ENCODE measurements around the gene SPRED2.

Gene SPRED2

GRCh38 chr2:65452150-65452895 is 19.9 kb upstream of the SPRED2 start:
- H3K4me3 ChIP-seq (ENCODE audit: low read depth, low read length): no peak overlapping the region
- DNase-seq (ENCODE audit: low read depth): no peak
- TF ChIP-seq MAX (IDR thresholded peaks at IDR 0.05; ENCODE audit: low read depth, low read length) (no peak), POLR2A (IDR thresholded peaks at IDR 0.05; ENCODE audit: extremely low read depth, insufficient read length) (no peak), CTCF (IDR thresholded peaks at IDR 0.05; ENCODE audit: low read depth, low read length) (no peak), MYC (IDR thresholded peaks at IDR 0.05; ENCODE audit: low read depth, low read length) (no peak)

- TF ChIP-seq MAX (IDR thresholded peaks at IDR 0.05; ENCODE audit: low read depth, low read length) (0 out of 2 replicates have a peak, but pooled peaks have one; percentile 35), MYC (IDR thresholded peaks at IDR 0.05; ENCODE audit: low read depth, low read length) (no peak)
- peak; percentile 22 for DNase-seq (ENCODE audit: low read depth)
- H3K4me3 ChIP-seq (ENCODE audit: low read depth, low read length): no peak overlapping the region
Observed at GRCh38 chr2:65450810-65451209, 18.4 kb upstream of the SPRED2 start.

GRCh38 chr2:65450393-65450792 is 18.0 kb upstream of the SPRED2 start:
- TF ChIP-seq MYC (IDR thresholded peaks at IDR 0.05; ENCODE audit: low read depth, low read length) (no peak), POLR2A (IDR thresholded peaks at IDR 0.05; ENCODE audit: extremely low read depth, insufficient read length) (no peak), CTCF (IDR thresholded peaks at IDR 0.05; ENCODE audit: low read depth, low read length) (no peak), MAX (IDR thresholded peaks at IDR 0.05; ENCODE audit: low read depth, low read length) (no peak)
- DNase-seq (ENCODE audit: low read depth): peak; percentile 57
- no peak overlapping the region for H3K4me3 ChIP-seq (ENCODE audit: low read depth, low read length)

GRCh38 chr2:65443509-65444186 is 11.2 kb upstream of the SPRED2 start:
- TF ChIP-seq POLR2A (IDR thresholded peaks at IDR 0.05; ENCODE audit: extremely low read depth, insufficient read length) (no peak), MYC (IDR thresholded peaks at IDR 0.05; ENCODE audit: low read depth, low read length) (no peak), MAX (IDR thresholded peaks at IDR 0.05; ENCODE audit: low read depth, low read length) (no peak), CTCF (IDR thresholded peaks at IDR 0.05; ENCODE audit: low read depth, low read length) (no peak)
- no peak for DNase-seq (ENCODE audit: low read depth)
- no peak overlapping the region for H3K4me3 ChIP-seq (ENCODE audit: low read depth, low read length)

- TF ChIP-seq MYC (IDR thresholded peaks at IDR 0.05; ENCODE audit: low read depth, low read length): no peak
- no peak overlapping the region for H3K4me3 ChIP-seq (ENCODE audit: low read depth, low read length)
- DNase-seq (ENCODE audit: low read depth): no peak
Observed at GRCh38 chr2:65442420-65443020, 10.1 kb upstream of the SPRED2 start.

- TF ChIP-seq CTCF (IDR thresholded peaks at IDR 0.05; ENCODE audit: low read depth, low read length) (no peak), POLR2A (IDR thresholded peaks at IDR 0.05; ENCODE audit: extremely low read depth, insufficient read length) (no peak), MYC (IDR thresholded peaks at IDR 0.05; ENCODE audit: low read depth, low read length) (no peak), MAX (IDR thresholded peaks at IDR 0.05; ENCODE audit: low read depth, low read length) (no peak)
- peak overlapping the region; percentile 64 for H3K4me3 ChIP-seq (ENCODE audit: low read depth, low read length)
- no peak for DNase-seq (ENCODE audit: low read depth)
Observed at GRCh38 chr2:65438137-65438899, 5.9 kb upstream of the SPRED2 start.
